ENCODE measurements around the gene SYNDIG1L.

SYNDIG1L gene

GRCh38 chr14:74356892-74357575 lies 69.0 kb downstream of the SYNDIG1L start:
- DNase-seq, result no peak
